NCI-H510A (cell line): Measurements from ENCODE around the gene ACOT8.
"Not testable (repeated sequence)": the region's sequence is repeated elsewhere in the genome, so short reads cannot be mapped to it uniquely, and the experiment has no call there.

Source experiments
- DNase-seq: peaks from one replicate; lab custom pipeline; 2025; lab: John Stamatoyannopoulos, UW

ACOT8 gene

DNA sequence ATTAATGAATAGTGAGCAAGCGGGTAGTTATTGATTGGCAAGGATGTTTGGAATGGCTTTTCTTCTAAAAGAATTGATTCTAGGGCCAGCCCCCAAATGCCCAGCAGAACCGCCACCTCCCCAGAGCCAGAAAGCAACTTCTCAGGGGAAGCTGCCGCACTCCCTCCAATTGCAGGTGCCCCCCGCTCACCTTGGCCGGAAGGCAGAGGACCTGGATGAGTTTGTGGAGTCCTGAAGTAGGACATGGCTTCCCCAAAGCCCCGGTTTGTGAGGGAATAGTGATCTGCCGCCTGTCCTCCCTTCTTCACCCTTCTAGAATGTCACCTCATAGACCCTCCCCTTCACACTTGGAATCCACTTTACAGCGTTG lies 30.1 kb upstream of the ACOT8 start, which contains the start of gene SPATA25:
TSS of gene SPATA25 (minus strand) at position 277 of the 370 bp plus-strand sequence. CDS start at position 245, 32 bp downstream.
- no peak for DNase-seq

DNA sequence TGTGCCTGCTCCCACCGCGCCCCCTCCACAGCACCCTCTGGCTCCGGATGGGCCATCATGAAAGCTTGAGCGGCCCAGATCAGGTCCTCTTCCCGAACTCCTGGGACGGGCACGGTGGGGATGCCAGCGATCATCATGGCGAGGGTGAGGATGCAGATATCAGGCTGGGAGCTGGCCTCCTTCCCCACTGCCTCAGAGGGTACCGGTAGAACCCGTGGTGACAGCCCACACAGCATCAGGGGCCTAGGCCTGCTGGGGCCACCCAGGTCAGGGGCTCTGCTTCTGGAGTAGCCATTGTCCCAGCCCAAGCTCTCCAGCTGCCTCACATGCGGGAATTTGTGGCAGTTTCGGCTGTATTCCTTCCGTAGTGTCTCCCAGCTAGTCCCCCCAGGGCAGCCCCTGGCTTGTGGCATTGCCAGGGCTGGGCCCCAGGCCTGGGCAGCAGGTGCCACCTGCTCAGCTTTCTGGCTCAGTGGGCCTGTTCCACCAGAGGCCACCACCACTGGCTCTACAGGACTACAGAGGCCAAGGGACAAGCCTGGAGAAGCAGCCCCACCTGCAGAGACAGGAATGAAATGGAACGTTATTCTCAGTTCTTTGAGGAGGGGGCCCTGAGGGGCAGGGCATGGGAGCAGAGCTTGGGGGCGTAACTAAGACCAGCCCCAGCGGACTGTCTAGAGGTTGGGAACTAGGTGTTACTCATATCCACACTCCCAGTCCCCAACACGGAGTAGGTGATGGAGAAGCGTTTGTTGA lies 29.6 kb upstream of the ACOT8 start:
- no peak for DNase-seq

DNA sequence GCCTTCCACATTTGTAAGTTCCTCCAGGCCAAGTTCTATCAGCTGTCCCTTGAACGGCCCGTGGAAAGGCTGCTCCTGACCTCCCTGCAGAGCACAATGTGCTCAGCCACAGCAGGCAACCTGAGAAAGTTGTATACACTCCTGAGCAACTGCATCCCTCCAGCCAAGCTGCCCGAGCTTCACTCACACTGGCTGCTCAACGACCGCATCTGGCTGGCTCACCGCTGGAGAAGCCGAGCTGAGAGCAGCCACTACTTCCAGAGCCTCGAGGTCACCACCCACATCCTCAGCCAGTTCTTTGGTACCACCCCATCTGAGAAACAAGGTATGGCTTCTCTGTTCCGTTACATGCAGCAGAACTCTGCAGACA lies 25.9 kb upstream of the ACOT8 start:
- DNase-seq, result no peak

DNA sequence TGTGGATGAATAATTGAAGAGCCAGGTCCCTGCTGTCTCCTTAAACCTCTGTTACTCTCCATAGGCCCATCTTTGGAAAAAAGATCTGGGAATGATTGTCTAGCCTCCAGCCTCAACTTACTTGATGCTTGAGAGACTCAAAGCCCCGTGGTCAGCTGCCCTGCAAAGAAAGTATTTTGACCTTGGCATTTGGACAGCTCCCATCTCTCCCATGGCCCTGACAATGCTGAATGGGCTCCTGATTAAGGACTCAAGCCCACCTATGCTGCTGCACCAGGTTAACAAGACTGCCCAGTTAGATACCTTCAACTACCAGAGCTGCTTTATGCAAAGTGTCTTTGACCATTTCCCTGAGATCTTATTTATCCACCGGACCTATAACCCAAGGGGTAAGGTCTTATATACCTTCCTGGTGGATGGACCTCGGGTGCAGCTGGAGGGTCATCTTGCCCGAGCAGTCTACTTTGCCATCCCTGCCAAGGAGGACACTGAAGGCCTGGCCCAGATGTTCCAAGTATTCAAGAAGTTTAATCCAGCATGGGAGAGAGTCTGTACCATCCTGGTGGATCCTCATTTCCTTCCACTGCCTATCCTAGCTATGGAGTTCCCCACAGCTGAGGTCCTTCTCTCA lies 25.4 kb upstream of the ACOT8 start:
- DNase-seq, result no peak

DNA sequence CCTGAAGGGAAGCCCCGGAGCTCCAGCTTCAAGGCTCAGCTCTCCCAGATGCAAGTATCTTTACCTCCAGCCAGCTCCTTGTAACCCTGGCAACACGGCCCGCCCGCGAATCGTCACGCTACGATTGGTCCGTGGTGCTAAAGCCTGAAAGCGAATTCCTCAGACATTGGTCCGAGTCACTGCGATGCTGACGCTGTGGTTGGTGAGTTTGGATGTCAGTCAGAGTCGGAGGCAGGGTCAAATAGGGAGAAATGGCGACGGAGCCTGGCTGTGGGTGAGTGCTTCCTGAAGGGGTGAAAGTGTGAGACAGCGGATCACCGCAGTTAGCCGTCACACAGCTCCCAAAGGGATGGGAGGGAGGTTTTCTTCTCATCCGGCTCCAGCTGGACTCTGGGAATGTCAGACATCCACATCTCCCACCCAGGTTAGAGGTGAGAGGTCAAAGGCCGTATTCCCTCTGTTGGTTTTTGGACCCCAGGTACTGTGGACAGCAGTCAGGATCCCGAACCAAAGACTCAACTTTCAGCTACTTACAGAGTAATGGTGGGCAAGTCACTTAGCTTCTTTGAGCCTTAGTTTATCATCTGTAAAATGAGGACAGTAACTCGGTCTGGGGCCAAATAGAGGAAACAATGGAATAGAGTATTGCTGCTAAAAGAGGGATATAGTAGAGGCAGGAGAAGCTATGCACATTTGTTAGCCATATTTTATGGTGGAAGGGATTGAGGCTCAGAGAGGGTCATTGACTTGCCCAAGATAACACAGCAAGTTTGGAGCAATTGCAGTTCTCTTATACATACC lies 24.0 kb upstream of the ACOT8 start, which contains the start of gene ZSWIM1:
TSS of gene ZSWIM1 (plus strand) at position 240 of the 801 bp plus-strand sequence. CDS start 1,366 bp downstream, outside the sequence.
- peak; percentile 91 for DNase-seq

DNA sequence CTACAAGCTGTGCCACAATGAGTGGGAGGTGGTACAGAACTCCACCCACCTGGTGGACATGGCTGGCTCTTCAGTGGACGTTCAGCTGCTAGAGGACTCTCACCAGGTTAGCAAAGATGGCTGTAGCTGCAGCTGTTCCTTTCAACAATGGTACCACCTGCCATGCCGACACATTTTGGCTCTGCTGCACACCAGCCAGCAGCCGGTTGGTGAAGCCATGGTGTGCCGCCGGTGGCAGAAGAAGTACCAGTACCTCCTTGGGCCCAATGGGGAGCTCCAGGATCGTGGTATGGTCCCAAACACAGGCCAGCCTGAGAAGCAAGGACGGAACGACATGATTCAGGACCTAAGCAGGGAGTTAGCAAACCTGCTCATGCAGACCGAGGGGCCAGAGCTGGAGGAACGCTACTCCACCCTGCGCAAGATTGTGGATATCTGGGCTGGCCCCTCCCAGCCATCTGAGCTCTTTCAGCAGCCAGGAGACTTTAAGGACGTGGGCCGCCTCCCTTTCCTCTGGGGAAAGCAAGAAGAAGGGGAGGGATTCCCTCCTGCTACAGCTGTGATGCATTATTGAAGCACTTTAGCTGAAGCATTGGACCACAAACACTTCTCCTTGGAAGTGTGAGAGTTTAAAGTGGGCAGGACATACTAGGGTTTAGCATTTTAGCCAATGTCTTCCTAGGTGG lies 21.0 kb upstream of the ACOT8 start:
- DNase-seq, result no peak

DNA sequence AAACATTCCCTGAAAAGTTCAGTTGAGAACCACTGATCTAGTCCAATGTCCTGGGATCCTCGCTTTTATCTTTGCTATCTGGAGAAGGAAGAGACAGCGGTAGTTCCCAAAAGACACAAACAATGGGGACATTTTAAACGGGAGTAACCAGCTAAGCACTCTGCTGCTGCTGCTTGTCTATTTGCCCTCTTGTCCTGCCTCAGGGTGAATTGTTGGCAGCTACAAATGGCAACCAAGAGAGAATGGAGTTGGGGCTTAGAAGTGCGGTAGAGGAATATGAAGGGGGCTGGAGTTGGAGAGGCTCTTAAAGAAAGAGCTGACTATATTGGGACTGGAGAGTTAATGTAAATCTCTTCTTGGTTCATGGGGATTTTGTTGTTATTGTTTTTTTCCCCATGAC lies 17.4 kb upstream of the ACOT8 start:
- no peak for DNase-seq

DNA sequence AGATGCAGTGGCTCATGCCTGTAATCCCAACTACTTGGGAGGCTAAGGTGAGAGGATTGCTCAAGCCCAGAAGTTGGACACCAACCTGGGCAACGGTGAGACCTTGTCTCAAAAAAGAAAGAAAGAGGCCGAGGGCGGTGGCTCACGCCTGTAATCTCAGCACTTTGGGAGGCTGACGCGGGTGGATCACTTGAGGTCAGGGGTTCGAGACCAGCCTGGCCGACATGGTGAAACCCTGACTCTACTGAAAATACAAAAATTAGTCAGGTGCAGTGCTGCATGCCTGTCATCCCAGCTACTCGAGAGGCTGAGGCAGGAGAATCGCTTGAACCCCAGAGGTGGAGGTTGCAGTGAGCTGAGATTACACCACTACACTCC lies 16.9 kb upstream of the ACOT8 start:
- DNase-seq, result not testable (repeated sequence)

DNA sequence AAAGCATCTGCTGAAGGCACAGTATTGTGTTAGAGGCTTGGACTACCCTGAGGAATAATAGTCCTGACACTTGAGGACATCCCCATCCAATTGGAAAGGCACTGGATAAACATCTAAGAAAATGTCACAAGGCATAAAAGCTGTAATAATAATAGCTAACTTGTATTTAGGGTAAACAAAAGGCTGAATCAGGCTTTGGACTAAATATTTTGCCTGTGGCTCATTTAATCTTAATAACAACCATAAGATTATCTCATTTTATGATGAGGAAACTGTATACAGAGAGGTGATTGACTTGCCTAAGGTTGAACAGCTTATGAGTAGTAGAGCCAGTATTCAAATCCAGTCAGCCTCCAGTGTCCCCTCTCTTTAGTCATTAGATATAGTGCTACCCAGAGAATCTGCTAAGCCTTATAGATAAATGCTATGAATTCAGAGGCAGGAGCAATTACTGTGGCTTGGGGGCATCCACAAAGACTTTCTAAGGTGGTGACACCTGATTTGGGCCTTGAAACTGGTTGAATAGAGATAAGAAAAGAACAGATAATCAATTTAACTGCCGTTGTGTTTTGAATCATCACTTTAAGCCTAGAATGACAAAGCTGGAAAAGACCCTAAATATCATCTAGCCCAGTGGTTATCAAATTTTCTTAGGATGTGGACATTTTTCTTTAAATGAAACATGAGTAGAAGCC lies 16.4 kb upstream of the ACOT8 start:
- no peak for DNase-seq

DNA sequence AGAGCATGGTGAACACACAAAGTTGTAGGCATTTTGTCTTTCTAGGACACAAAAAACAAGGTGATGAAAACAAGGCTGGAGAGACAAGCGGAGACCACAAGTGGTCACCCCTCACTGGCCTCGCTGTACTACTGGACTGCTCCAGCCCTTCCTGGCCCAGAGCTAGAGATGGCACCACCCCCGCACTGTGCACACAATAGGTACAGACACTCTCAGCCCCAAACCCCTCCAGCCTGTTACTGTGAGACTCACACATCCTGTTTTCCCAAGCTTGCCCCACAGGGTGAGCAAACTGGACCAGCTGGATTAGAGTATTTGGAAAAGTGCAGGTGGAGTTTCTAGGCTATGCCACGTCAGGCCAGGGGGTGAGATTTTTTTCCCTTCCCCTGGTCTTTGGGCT lies 15.4 kb upstream of the ACOT8 start:
- peak; percentile 7 for DNase-seq

DNA sequence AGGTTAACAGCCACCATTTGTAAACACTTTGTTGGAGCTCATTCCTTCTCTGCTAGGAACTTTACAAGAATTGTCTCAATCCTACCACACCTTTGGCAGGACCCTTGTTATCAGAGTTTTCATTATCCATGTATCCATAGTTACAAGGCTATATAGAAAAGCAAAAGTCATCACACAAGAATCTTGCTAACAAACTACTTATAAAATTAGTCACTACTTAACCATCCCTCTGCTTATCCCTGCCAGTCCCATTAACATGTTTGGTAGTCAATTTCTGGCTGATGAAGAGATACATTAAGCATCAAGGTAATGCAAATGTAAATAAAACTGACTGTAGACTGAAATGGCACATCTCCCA lies 10.6 kb upstream of the ACOT8 start:
- no peak for DNase-seq

DNA sequence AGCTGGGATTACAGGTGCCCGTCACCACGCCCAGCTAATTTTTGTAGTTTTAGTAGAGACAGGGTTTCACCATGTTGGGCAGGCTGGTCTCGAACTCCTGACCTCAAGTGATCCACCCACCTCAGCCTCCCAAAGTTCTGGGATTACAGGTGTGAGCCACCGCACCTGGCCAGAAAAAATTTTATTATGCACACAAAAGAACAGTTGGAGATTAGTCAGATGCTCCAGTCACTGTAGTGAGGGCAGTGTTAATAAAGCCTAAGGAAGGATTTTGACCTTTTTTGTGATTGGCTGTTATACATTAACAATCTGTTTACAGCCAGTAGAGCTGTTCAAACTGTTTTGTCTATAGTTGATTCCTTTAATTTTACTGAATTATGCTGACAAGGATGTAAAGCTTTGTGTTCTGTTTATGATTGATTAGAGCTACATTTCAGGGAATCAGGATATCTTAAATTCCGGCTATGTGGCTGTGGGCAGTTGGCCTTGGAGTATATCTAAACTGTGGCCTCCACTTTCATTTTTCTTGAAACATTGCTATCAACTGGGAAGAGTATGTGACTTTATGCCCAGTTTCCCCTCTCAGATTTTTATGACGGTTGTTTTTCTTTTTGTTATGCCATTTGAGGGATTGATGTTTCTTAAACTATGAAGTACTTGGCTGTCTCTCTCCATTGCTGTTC lies 10.1 kb upstream of the ACOT8 start:
- no peak for DNase-seq

DNA sequence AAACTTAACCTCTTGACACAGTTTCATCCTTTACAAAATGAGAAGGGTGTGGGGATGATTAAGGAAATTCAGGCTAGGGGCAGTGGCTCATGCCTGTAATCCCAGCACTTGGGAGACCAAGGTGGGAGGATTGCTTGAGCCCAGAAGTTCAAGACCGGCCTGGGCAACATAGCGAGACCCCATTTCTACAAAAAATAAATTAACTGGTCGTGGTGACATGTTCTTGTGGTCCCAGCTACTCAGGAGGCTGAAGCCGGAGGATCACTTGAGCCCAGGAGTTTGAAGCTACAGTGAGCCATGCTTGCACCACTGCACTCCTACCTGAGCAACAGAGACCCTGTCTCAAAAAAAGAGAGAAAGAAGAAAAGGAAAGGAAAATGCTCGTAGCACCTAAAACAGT lies 9.3 kb upstream of the ACOT8 start:
- no peak for DNase-seq

DNA sequence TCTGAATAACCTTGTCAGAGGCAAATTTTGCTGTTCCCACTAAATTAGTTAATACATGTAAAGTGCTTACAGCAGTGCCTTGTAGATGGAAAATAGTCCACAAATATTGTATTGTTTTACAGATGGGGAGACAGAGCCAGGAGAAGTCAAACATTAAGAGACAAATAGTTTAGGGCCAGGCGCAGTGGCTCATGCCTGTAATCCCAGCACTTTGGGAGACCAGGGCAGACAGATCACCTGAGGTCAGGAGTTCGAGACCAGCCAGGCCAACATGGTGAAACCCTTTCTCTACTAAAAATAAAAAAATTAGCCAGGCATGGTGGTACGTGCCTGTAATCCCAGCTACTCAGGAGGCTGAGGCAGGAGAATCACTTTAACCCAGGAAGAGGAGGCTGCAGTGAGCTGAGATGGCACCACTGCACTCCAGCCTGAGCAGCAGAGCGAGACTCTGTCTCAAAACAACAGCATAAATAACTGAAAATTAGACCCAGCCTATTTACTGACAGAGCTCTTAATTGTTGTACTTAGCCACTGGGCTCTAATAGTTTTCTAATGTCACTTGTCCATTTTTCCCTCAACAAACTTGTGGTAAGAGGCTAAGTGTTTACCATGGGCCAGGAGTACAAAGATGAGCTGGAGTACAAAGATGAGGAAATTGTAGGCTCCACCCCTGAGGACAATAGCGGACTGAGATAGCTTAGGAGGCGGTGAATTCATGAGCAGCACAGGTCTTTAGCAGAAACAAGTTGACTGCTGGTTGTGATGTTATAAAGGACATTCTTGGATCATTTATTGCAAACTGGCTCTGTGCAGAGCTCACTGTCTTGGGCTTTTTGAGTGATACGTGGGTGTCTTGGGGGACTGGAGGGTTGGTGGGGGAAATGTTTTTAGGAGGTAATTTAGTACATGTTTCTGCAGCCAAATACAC lies 6.6 kb upstream of the ACOT8 start:
- peak; percentile 6 for DNase-seq

DNA sequence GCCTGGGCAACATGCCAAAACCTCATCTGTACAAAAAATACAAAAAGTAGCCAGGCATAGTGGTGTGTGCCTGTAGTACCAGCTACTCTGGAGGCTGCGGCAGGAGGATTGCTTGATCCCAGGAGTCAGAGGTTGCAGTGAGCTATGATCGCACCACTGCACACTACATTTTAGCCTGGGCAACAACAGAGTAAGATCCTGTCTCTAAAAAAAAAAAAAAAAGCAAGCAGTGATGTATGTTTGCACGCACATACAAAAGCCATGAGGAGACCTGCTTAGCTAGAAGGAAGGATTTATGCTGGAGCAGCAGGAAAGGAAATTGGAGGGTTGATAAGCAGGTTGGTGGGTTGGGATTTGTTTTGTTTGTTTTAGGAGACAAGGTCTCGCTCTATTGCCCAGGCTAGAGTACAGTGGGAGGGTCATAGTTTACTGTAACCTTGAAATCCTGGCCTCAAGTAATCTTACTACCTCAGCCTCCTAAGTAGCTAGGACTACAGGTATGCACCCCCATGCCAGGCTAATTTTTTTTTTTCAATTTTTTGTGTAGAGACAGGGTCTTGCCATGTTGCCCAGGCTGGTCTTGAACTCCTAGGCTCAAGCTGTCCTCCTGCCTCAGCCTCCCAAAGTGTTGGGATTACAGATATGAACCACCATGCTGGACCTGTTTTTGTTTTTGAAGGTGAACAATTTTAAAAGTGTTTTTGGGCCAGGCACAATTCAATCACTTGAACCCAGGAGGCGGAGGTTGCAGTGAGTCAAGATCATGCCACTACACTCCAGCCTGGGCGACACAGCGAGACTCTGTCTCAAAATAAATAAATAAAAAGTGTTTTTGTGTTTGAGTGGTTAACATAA lies 4.3 kb upstream of the ACOT8 start:
- peak; percentile 44 for DNase-seq

DNA sequence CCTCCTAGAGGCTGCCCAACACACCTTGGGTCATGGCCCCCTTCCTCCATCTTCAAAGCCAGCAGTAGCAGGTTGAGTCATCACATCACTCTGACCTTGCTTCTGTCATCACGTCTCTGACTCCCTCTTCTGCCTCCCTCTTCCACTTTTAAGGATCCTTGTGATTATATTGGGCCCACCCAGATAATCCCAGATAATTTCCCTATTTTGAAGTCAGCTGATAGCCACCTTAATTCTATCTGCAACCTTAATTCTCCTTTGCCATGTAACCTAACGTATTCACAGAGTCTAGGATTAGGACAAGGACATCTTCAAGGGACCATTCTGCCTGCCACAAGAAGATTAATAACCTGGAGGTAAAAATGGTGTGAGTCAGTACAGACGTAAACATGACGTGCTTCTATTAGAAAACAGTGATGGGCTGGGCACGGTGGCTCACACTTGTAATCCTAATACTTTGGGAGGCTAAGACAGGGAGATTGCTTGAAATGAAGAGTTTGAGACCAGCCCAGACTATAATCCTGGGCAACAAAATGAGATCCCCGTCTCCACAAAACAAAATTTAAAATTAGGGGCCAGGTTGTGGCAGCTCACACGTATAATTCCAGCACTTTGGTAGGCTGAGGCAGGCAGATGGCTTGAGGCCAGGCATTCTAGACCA lies 3.5 kb upstream of the ACOT8 start:
- DNase-seq, result no peak

DNA sequence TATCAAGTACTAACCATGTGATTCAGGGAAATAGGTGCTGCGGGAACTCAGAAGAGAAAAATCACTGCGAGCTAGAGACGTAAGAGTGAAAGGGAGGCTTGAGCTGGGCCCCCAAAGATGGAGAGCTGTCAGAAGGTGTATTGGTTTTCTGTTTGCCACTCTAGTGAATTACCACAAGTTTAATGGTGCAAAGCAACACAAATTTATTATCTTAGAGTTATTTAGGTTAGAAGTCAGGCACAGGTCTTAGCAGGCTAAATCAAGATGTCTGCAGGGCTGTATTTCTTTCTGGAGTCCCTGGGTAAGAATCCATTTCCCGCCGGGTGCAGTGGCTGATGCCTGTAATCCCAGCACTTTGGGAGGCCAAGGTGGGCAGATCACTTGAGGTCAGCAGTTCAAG lies 2.7 kb upstream of the ACOT8 start:
- DNase-seq, result no peak

DNA sequence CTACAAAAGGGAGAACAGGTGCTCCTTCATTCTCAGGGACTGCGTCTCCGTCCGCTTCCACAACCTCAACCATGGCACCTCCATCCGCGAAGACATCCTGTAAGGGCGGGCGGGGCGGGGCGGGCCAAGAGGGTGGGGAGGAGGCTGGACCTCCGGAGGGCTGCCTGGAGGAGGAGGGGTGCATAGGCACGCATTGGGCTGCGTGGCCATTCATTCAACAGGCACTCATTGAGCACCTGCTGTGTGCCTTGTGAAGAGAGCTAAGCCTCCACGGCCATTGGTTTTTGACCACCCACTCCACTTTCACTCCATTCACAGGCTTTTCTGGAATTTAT lies 657 bp upstream of the ACOT8 start:
- no peak for DNase-seq

DNA sequence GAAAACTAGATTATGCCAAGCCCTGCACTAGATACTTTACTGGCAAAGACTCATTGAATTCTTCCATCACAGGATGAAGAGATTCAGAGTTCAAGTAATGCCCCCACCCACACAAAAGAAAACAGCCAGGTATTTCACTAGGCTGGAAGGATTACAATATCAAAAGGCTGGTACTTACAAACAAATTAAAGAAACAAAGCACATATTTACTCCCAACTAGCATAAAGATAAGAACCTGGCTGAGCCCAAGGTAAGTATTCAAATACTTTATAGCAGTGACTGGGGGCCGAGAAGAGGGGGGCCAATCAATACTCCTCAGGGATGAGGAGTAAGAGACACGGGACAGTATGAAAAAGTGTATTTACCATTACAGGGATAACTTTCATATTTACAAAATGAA lies 3.7 kb downstream of the ACOT8 start:
- no peak for DNase-seq
